ENCODE measurements around the gene ZDHHC21.
"Not testable (repeated sequence)": the region's sequence is repeated elsewhere in the genome, so short reads cannot be mapped to it uniquely, and the experiment has no call there.

The ZDHHC21 gene

DNA sequence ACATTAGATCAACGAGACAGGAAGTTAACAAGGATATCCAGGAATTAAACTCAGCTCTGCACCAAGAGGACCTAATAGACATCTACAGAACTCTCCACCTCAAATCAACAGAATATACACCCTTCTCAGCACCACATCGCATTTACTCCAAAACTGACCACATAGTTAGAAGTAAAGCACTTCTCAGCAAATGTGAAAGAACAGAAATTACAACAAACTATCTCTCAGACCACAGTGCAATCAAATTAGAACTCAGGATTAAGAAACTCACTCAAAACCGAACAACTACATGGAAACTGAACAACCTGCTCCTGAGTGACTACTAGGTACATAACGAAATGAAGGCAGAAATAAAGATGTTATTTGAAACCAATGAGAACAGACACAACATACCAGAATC, 10.6 kb downstream of the ZDHHC21 start:
- DNase-seq (ENCODE audit: low read depth in 2 of 2) = not testable (repeated sequence)

DNA sequence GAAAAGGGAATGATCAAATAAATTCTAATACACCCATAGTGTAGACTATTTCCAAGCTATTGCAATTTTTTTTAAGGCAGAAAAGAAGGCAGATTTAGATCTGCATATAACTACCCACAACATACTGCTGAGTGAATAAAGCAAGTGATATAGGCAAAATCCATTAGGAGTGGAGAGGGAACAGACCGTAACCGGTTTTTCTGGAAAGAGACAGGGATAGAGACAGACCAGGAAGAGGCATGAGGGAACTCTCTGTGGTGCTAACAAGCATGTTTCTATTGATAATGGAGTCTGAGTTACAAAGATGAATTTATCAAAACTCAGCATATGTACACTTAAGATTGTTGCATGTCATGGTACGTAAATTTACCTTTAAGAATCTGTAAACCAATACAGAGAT, 14.5 kb downstream of the ZDHHC21 start:
- DNase-seq (ENCODE audit: low read depth in 2 of 2) = no peak

- DNase-seq (ENCODE audit: low read depth in 2 of 2) = no peak
Measured at GRCh38 chr9:14677872-14678271, 15.4 kb downstream of the ZDHHC21 start.

DNA sequence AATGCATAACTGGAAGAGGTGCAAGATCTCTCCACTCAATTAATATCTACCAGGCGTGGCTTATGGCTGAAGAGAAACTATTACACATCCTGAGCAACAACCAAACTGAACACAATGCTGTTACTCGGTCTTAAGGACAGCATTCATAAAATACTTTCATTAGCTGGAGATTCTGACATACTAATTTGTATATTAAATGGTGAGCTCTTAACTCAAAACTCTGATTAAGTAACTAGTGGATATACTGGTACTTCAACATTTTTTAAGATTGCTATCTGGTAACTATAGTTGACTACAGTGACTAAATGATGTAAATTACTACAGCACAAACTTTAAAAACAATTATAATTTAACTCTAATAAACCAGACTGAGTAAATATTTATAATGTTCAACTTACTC, 15.8 kb downstream of the ZDHHC21 start:
- DNase-seq (ENCODE audit: low read depth in 2 of 2) = no peak

DNA sequence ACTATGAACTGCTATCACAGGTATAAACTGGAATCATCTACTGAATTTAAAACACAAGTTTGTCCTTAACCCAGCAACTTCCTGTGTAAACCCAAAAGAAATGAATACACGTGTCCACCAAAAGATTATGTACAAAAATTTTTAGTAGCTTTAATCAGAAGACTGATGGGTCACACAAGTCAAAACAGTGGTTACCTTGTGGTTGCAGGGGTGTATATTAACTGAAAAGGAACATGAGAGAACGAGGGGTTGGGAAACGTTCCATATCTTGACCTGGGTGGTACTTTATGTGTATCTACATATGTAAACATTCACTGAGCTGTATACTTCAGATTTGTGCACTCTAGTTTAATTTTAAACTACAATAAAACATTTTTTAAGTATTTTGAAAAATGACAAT, 18.6 kb downstream of the ZDHHC21 start:
- no peak for DNase-seq (ENCODE audit: low read depth in 2 of 2)

DNA sequence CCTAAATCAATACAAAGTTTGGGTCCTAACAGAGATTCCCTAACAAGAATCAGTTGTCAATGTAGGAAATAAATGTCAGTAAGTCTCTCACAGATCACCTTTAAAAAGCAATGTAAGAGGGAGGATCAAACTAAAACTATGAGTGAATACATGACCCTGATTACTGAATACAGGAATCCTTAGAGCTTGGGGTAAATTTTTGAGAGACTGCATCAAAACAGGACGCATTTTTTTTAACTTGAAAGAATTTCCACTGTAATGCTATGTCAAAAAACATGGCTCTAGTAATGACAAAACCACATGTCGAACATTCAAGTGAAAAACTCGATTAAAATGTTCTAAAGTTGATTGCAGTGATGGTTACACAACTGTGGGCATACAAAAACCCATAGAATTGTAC, 21.9 kb downstream of the ZDHHC21 start:
- DNase-seq (ENCODE audit: low read depth in 2 of 2) = no peak

DNA sequence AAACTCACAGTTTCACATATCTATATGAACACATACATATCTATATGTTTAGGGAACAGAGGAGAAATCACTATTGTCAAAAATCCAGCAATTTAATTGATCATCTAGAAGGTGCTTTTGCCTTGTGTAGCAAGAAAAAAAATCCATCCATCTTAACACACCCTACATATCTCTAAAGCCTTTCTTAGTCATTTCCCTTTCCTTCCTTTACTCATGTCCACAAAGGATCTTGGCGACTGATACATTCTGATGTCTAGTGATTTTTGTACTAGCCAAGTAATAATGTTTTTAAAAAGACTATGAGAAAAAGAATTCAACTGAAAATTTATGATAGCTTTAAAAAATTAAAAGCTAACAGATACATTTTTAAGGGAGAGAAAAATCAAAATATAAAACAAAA, 22.5 kb downstream of the ZDHHC21 start:
- DNase-seq (ENCODE audit: low read depth in 2 of 2) = no peak

GRCh38 chr9:14664022-14664421, 29.2 kb downstream of the ZDHHC21 start:
- not testable (repeated sequence) for DNase-seq (ENCODE audit: low read depth in 2 of 2)

DNA sequence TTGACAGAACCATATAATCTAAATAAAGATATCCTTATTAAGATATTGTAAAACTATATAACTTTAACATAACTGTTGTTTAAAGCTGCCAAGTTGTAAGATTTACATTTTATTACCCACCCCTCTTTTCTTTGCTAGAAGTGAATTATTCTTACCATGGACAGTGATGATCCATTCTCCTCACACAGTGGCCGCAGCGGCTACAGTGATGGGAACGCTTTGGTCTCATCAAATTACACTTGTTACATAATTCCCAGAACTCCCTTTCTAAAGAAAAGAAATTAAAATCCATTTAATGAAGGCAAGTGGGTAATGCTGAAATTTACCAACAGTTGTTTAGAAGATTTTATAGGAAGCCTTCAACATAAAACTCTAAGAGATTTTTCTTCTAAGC, 31.2 kb downstream of the ZDHHC21 start:
- no peak for DNase-seq (ENCODE audit: low read depth in 2 of 2)

GRCh38 chr9:14661421-14662059, 31.7 kb downstream of the ZDHHC21 start:
- DNase-seq (ENCODE audit: low read depth in 2 of 2) = no peak

- DNase-seq (ENCODE audit: low read depth in 2 of 2) = no peak
Measured at GRCh38 chr9:14660721-14661120, 32.5 kb downstream of the ZDHHC21 start.

GRCh38 chr9:14654932-14655331, 38.3 kb downstream of the ZDHHC21 start:
- no peak for DNase-seq (ENCODE audit: low read depth in 2 of 2)

GRCh38 chr9:14653511-14653910, 39.7 kb downstream of the ZDHHC21 start:
- no peak for DNase-seq (ENCODE audit: low read depth in 2 of 2)

DNA sequence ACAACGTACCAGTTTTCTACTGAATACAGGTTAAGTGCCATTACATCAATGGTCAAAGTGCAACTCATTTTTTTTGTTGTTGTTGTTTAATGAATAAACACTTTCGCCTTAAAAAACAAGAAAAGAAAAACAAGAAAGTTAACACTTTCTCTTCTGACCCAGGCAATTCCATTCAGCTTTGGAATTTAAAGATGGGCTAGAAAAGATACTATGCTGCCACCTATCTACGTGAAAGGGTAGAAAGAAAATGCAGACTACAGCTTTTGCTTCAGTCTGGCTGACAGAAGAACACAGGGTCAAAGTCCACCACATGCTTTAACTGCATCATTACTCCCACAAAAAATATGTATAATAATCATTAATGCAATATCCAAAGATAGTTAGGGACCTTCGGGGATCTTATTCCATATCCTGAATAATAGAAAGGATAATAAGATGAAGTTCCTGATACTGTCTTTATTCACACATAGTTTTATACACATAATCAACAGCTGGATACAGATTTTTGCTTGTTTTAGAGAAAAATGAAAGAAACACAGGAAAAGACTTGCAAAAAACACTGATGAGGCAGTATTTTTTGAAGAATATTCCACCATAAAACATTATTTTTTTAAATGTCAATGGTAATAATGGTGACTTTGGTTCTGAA, 40.4 kb downstream of the ZDHHC21 start:
- no peak for DNase-seq (ENCODE audit: low read depth in 2 of 2)

- DNase-seq (ENCODE audit: low read depth in 2 of 2) = no peak
Measured at GRCh38 chr9:14650596-14650995, 42.6 kb downstream of the ZDHHC21 start.

- no peak for DNase-seq (ENCODE audit: low read depth in 2 of 2)
Measured at GRCh38 chr9:14645648-14646047, 47.6 kb downstream of the ZDHHC21 start.

DNA sequence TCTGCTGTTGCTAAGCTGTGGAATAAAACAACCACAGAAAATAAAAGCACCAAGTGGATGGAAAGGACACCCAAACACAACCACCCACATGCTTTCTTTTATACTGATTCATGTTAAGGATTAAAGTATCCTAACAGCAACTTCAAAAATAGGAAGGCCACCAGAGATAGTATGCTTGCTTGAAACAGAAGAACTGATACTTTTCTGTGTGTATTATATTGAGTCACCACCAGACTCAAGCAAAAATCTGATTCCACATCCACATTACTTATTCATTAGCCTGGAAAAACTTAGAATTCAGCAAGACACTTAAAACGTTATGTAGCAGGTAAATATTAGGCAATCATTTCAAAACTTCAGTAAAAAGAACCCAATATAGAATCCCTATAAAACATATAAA, 52.3 kb downstream of the ZDHHC21 start:
- no peak for DNase-seq (ENCODE audit: low read depth in 2 of 2)

- no peak for DNase-seq (ENCODE audit: low read depth in 2 of 2)
Measured at GRCh38 chr9:14640294-14640693, 52.9 kb downstream of the ZDHHC21 start.

DNA sequence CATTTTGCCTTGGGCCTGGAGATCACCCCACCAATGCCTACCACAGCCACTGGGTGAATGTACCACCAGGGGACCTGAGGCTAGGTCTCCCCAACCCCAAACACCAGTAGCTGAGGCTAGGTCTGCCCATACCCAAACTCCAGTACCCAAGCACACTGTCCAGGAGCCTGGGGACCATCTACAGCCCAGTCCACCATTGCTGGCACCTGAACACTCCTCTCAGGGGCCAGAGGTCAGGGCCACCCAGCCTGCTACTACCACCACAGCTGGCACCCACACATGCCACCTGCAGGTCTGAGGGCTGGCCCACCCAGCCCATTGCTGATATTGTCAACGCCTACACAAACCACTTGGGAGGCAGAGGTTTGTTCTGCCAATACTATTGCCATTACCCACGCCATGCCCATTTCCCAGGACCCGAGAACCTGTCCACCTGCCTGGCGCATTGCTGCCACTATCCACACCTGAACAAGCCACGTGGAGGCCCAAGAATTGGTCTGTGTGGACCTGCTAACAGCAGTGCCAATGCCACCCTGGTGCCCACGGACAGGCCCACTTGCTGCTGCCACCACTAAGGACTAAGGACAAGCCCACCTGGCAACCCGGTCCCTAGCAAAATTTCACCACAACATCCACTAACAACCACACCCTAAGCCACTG, 59.2 kb downstream of the ZDHHC21 start:
- DNase-seq (ENCODE audit: low read depth in 2 of 2) = no peak

- DNase-seq (ENCODE audit: low read depth in 2 of 2) = no peak
Measured at GRCh38 chr9:14633148-14633547, 60.1 kb downstream of the ZDHHC21 start.

- DNase-seq (ENCODE audit: low read depth in 2 of 2) = no peak
Measured at GRCh38 chr9:14627513-14627912, 65.7 kb downstream of the ZDHHC21 start.

DNA sequence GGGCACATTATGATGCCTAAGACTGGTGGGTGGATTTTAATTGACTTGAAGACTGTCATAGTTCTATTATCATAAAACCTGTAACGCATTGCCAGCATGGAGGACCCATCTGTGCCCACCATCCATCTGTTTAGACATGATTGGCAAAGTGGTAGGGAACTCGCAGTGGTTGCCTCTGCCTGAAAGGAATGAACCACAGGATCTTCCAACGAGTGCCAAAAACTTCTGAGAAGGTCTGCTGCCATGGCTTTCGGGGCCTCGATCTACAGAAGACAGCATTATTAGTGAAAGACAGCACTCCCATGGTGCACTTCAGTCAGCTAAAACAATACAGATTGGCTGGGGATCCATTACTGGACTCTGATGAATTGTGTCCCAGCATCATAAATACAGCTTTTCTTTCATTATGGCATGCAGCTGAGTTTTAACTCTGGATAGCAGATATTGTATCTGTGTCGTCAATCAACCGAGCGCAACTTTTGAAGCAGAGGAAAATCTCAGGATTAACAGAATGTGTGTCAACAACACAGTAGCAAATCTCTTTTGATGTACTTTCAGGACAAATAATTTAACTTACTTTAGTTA, 74.3 kb downstream of the ZDHHC21 start:
- DNase-seq (ENCODE audit: low read depth in 2 of 2) = no peak
